HK-2 (cell line): ENCODE measurements around the gene SFTPA2.
"Not testable (repeated sequence)": the region's sequence is repeated elsewhere in the genome, so short reads cannot be mapped to it uniquely, and the experiment has no call there.

Experiments used
- DNase-seq: peaks from one replicate; pipeline ENCODE4 v3.0.0-alpha.2; 2018; ENCODE audit not compliant: unreplicated experiment

The SFTPA2 gene

DNA sequence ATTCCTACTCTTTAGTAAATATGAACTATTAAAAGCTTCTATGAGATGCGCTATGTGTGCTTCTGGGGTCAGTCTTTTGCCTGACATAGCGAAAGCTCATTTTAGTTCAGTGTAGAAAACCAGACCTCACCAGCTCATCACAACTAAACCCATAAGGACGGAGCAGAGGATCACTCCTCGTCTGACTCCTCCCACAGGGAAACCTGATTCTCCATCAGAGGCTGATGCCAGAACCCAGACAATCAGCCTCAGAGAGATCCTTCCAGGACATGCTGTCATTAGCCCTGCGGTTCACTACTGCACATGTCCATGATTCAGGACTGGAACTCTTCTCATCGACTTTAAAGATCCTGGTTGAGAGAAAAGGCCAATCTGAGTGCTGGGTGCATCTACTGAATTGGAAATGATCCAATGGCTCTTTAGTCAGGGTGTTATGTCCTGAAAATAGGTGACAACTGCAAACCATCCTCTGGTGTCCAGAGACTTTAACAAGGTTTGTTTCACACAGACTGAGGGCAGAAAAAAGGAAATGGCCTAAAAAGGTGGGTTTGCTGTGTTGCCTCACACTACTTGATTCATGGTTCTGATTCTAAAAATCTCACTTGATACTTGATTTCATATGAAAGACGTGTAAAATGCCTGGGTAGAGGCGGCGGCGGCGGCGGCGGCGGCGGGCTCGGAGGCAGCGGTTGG lies 48.2 kb downstream of the SFTPA2 start, which contains the start of gene EIF5AL1:
EIF5AL1 (plus strand) TSS at position 643 of the 693 bp plus-strand sequence. CDS start 117 bp downstream, outside the sequence.
- DNase-seq, result not testable (repeated sequence)

DNA sequence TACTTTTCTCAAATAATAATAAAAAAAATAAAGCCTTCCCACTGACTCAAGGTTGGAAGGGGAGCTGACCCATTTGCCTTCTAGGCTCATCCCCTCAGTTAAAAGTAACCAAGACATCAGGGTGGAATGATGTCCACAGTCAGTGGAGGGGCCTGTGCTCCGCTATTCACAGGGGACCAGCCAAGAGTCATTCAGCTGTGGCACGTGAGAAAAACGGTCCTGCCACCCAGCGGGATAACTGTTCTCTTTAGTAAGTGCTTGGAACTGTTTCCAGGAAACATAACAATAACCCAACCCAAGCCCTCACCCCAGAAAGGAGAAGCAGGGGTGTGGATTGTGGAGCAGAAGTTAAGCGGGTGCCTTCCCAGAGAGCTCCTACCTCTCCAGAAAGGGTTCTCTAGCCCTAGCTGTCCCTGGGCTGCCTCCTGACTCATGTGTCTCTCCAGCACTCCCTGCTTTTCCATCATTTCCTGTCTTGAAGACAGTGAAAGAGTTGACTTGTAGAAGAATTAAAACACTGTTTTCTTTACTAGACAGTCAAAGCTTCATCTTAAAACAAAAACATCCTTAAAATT lies 50.2 kb downstream of the SFTPA2 start:
- not testable (repeated sequence) for DNase-seq

DNA sequence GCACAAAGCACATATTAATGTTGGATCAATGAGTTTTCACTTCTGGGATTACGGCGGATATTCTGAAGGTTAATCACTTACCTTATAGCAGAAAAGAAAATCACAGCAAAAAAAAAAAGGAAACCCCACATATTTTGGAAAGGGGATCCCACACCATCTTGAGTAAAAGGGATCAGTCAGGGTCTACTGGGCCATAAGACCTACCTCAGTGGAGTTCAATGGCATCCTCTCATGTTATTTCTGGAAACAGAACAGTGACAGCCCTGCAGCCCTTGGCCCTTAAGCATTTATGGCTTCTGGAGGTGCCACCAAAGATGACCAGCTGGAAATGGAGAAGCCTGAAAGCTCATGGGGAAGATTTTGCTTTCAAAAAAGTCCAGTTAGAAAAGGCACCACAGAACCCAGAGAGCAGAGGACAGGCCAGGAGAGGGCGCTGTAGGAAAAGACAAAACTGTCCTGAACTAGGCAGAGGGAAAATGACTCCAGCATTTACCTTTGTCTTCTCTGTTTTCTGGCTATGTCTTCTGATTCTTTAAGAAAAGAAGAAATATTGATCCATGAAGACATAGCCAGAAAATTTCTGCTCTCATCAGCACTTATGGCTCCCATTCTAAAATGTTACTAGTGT lies 50.8 kb downstream of the SFTPA2 start:
- not testable (repeated sequence) for DNase-seq

- not testable (repeated sequence) for DNase-seq
These were observed 52.0 kb downstream of the SFTPA2 start for GRCh38 chr10:79508245-79508644.

DNA sequence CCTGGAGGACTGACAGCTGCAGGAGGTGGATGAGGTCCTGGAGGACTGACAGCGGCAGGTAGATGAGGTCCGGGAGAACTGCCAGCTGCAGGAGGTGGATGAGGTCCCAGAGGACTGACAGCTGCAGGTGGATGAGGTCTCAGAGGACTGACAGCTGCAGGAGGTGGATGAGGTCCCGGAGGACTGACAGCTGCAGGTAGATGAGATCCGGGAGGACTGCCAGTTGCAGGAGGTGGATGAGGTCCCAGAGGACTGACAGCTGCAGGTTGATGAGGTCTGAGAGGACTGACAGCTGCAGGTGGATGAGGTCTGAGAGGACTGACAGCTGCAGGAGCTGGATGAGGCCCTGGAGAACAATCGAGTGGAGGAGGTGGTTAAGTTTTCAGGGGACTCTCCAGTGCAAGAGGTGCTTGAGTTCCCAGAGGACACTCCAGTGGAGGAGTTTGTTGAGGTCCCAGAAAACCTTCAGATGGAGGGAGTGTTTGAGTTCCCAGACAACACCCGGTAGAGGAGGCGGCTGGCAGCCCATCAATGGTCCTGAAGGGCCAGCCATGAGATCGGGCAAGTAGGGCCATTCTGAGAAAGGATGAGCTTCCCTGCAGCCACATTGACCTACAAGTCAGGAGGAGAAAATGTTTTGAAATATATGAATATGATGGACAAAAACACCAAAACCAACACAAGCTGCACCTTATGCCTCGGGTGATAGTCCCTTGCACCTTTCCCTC lies 52.6 kb downstream of the SFTPA2 start:
- DNase-seq, result no peak
